IgD-negative memory B cell (primary cell): Measurements from ENCODE around the gene RRP12. TPM values are rescaled to one million over a fixed set of nuclear protein-coding genes. Genes with fewer than 3 reads are reported as not detected.

Source experiments
- H3K27ac Mint-ChIP-seq, 3 donors: one replicate each; pipeline ENCODE4 v1.8.0; 2020 to 2022; ENCODE audit warnings: mild to moderate bottlenecking in 3 of 3, mixed read lengths in 3 of 3, moderate library complexity in 1 of 3
- H3K27me3 Mint-ChIP-seq: one replicate; pipeline ENCODE4 v1.8.0; 2021; ENCODE audit warnings: mixed read lengths
- H3K36me3 Mint-ChIP-seq: one replicate; pipeline ENCODE4 v1.8.0; 2020; ENCODE audit warnings: mild to moderate bottlenecking, mixed read lengths
- H3K4me1 Mint-ChIP-seq, 3 donors: one replicate each; pipeline ENCODE4 v1.8.0; 2020 to 2022; ENCODE audit warnings: mixed read lengths in 3 of 3, mild to moderate bottlenecking in 1 of 3
- H3K4me3 Mint-ChIP-seq, 4 donors: one replicate each; pipeline ENCODE4 v1.8.0; 2020 to 2022; ENCODE audit warnings: mild to moderate bottlenecking in 4 of 4, mixed read lengths in 4 of 4, moderate library complexity in 3 of 4
- H3K9me3 Mint-ChIP-seq, 3 donors: one replicate each; pipeline ENCODE4 v1.8.0; 2020 to 2021; ENCODE audit warnings: mixed read lengths in 3 of 3, mild to moderate bottlenecking in 1 of 3
- polyA plus RNA-seq: library from polyadenylated mRNA; unstranded; fragments of 300-500 nt; fragmentation: Illumina TruSeq; gene quantifications from one replicate; pipeline ENCODE4 v1.2.3, GENCODE V29; 2021

The RRP12 gene
- polyA plus RNA-seq, 1 donor from 2014 or later, result 15.0 TPM

GRCh38 chr10:97393034-97393573 is 8.0 kb downstream of the RRP12 start:
- Mint-ChIP-seq H3K27me3 (no peaks in the 10 kb centered on the region), H3K4me1 (peaks cover 5 to 6% (median 5%) of the 10 kb centered on the region in 3 donors), H3K36me3 (peaks cover 3% of the 10 kb centered on the region), H3K4me3 (no peak overlapping the region), H3K9me3 (no peaks in the 10 kb centered on the region), H3K27ac (peak overlapping the region in 1 of 3 donors; percentile 56)

- Mint-ChIP-seq H3K27ac (peak overlapping the region in 1 of 3 donors; percentile 64), H3K9me3 (no peaks in the 10 kb centered on the region), H3K4me1 (peaks cover 0 to 5% (median 2%) of the 10 kb centered on the region in 3 donors), H3K36me3 (peaks cover 3% of the 10 kb centered on the region), H3K4me3 (no peak overlapping the region), H3K27me3 (no peaks in the 10 kb centered on the region)
Observed at GRCh38 chr10:97390091-97390490, 11.0 kb downstream of the RRP12 start.

GRCh38 chr10:97388152-97388551 is 13.0 kb downstream of the RRP12 start:
- Mint-ChIP-seq H3K9me3 (no peaks in the 10 kb centered on the region), H3K4me1 (peaks cover 0 to 2% (median 0%) of the 10 kb centered on the region in 3 donors), H3K27me3 (no peaks in the 10 kb centered on the region), H3K27ac (peak overlapping the region in 2 of 3 donors; percentile 66 to 69), H3K36me3 (peaks cover 3% of the 10 kb centered on the region), H3K4me3 (no peak overlapping the region)

GRCh38 chr10:97385565-97385964 is 15.6 kb downstream of the RRP12 start:
- H3K4me1 Mint-ChIP-seq, result no peaks in the 10 kb centered on the region
- H3K27ac Mint-ChIP-seq, result peak overlapping the region in 2 of 3 donors; percentile 28 to 45
- no peaks in the 10 kb centered on the region for H3K9me3 Mint-ChIP-seq
- peaks cover 4% of the 10 kb centered on the region for H3K36me3 Mint-ChIP-seq
- H3K27me3 Mint-ChIP-seq, result no peaks in the 10 kb centered on the region
- no peak overlapping the region for H3K4me3 Mint-ChIP-seq

- H3K4me3 Mint-ChIP-seq, result no peak overlapping the region
- H3K4me1 Mint-ChIP-seq, result no peaks in the 10 kb centered on the region
- no peaks in the 10 kb centered on the region for H3K27me3 Mint-ChIP-seq
- no peak overlapping the region for H3K27ac Mint-ChIP-seq
- H3K36me3 Mint-ChIP-seq, result peaks cover 2% of the 10 kb centered on the region
- H3K9me3 Mint-ChIP-seq, result no peaks in the 10 kb centered on the region
Observed at GRCh38 chr10:97384641-97385040, 16.5 kb downstream of the RRP12 start.

- no peaks in the 10 kb centered on the region for H3K4me1 Mint-ChIP-seq
Observed at GRCh38 chr10:97384156-97384555, 17.0 kb downstream of the RRP12 start.

GRCh38 chr10:97383159-97383558 is 18.0 kb downstream of the RRP12 start:
- no peak overlapping the region for H3K4me3 Mint-ChIP-seq
- H3K27me3 Mint-ChIP-seq, result no peaks in the 10 kb centered on the region
- no peaks in the 10 kb centered on the region for H3K4me1 Mint-ChIP-seq
- H3K27ac Mint-ChIP-seq, result peak overlapping the region in 1 of 3 donors; percentile 35
- no peaks in the 10 kb centered on the region for H3K9me3 Mint-ChIP-seq
- peaks cover 4% of the 10 kb centered on the region for H3K36me3 Mint-ChIP-seq

More at GRCh38 chr10:97384156-97384555, 17.0 kb downstream of the RRP12 start:
- no peak overlapping the region for H3K4me3 Mint-ChIP-seq
- H3K36me3 Mint-ChIP-seq, result peaks cover 4% of the 10 kb centered on the region
- H3K27me3 Mint-ChIP-seq, result no peaks in the 10 kb centered on the region
- no peaks in the 10 kb centered on the region for H3K9me3 Mint-ChIP-seq
- H3K27ac Mint-ChIP-seq, result no peak overlapping the region

- Mint-ChIP-seq H3K27me3 (no peaks in the 10 kb centered on the region), H3K9me3 (no peaks in the 10 kb centered on the region), H3K27ac (peak overlapping the region in 1 of 3 donors; percentile 73), H3K36me3 (peaks cover 5% of the 10 kb centered on the region), H3K4me3 (no peak overlapping the region), H3K4me1 (no peaks in the 10 kb centered on the region)
Observed at GRCh38 chr10:97381626-97382025, 19.5 kb downstream of the RRP12 start.

GRCh38 chr10:97380516-97380915 is 20.6 kb downstream of the RRP12 start:
- no peaks in the 10 kb centered on the region for H3K4me1 Mint-ChIP-seq
- no peaks in the 10 kb centered on the region for H3K27me3 Mint-ChIP-seq
- H3K36me3 Mint-ChIP-seq, result peaks cover 8% of the 10 kb centered on the region
- H3K9me3 Mint-ChIP-seq, result no peaks in the 10 kb centered on the region
- H3K4me3 Mint-ChIP-seq, result no peak overlapping the region
- H3K27ac Mint-ChIP-seq, result peak overlapping the region in 2 of 3 donors; percentile 50 to 73

GRCh38 chr10:97378933-97379921 is 21.9 kb downstream of the RRP12 start:
- no peaks in the 10 kb centered on the region for H3K9me3 Mint-ChIP-seq
- no peaks in the 10 kb centered on the region for H3K4me1 Mint-ChIP-seq
- peak overlapping the region in 1 of 3 donors; percentile 45 for H3K27ac Mint-ChIP-seq
- H3K27me3 Mint-ChIP-seq, result no peaks in the 10 kb centered on the region
- H3K36me3 Mint-ChIP-seq, result peaks cover 11% of the 10 kb centered on the region
- no peak overlapping the region for H3K4me3 Mint-ChIP-seq

GRCh38 chr10:97376413-97376812 is 24.7 kb downstream of the RRP12 start:
- Mint-ChIP-seq H3K4me1 (no peaks in the 10 kb centered on the region), H3K4me3 (peak overlapping the region in 1 of 4 donors; percentile 6), H3K9me3 (no peaks in the 10 kb centered on the region), H3K27ac (no peak overlapping the region), H3K36me3 (peaks cover 14% of the 10 kb centered on the region), H3K27me3 (no peaks in the 10 kb centered on the region)

GRCh38 chr10:97373456-97373855 is 27.7 kb downstream of the RRP12 start:
- Mint-ChIP-seq H3K27me3 (no peaks in the 10 kb centered on the region), H3K4me3 (peak overlapping the region in 1 of 4 donors; percentile 30), H3K4me1 (peaks cover 0 to 3% (median 0%) of the 10 kb centered on the region in 3 donors), H3K9me3 (no peaks in the 10 kb centered on the region), H3K27ac (no peak overlapping the region), H3K36me3 (peaks cover 14% of the 10 kb centered on the region)

GRCh38 chr10:97372233-97372875 is 28.8 kb downstream of the RRP12 start:
- peaks cover 12% of the 10 kb centered on the region for H3K36me3 Mint-ChIP-seq

GRCh38 chr10:97371696-97372095 is 29.4 kb downstream of the RRP12 start:
- Mint-ChIP-seq H3K9me3 (no peaks in the 10 kb centered on the region), H3K4me1 (peaks cover 0 to 7% (median 2%) of the 10 kb centered on the region in 3 donors), H3K36me3 (peaks cover 12% of the 10 kb centered on the region), H3K27ac (peak overlapping the region in 1 of 3 donors; percentile 52), H3K27me3 (no peaks in the 10 kb centered on the region), H3K4me3 (no peak overlapping the region)

More at GRCh38 chr10:97372233-97372875, 28.8 kb downstream of the RRP12 start:
- Mint-ChIP-seq H3K4me3 (no peak overlapping the region), H3K27ac (peak overlapping the region in 1 of 3 donors; percentile 52), H3K27me3 (no peaks in the 10 kb centered on the region), H3K9me3 (no peaks in the 10 kb centered on the region), H3K4me1 (peaks cover 0 to 4% (median 0%) of the 10 kb centered on the region in 3 donors)

- no peaks in the 10 kb centered on the region for H3K9me3 Mint-ChIP-seq
- peak overlapping the region in 1 of 4 donors; percentile 52 for H3K4me3 Mint-ChIP-seq
- no peaks in the 10 kb centered on the region for H3K27me3 Mint-ChIP-seq
- peaks cover 9% of the 10 kb centered on the region for H3K36me3 Mint-ChIP-seq
- peaks cover 17 to 28% (median 20%) of the 10 kb centered on the region in 3 donors for H3K4me1 Mint-ChIP-seq
- H3K27ac Mint-ChIP-seq, result peak overlapping the region in 2 of 3 donors; percentile 42 to 88
Observed at GRCh38 chr10:97367126-97367649, 34.0 kb downstream of the RRP12 start.
